Esophagus squamous epithelium (tissue), 5 donors: ENCODE measurements around the gene PRR5L. TPM values are rescaled to one million over a fixed set of nuclear protein-coding genes. Genes with fewer than 3 reads are reported as not detected.
A peak's percentile ranks its signal among the peaks of the same experiment; 100 is the strongest.

Experiments
- DNase-seq: peaks from one replicate; lab custom pipeline; 2025; lab: John Stamatoyannopoulos, UW
- H3K27ac ChIP-seq, 4 donors: fragments of 200-600 bp; sonication (generic); one replicate each; pipeline ENCODE4 v1.5.1; 2016 to 2019; ENCODE audit warnings: mild to moderate bottlenecking in 1 of 4
- H3K27me3 ChIP-seq, 4 donors: fragments of 200-600 bp; sonication (generic); 1 replicate in 3 of 4; 2 replicates in 1 of 4; pipeline versions ENCODE4 v1.5.1 to v1.6.0; 2017 to 2021; ENCODE audit warnings: antibody characterized with exemption in 1 of 4
- H3K36me3 ChIP-seq, 3 donors: fragments of 200-600 bp; sonication (generic); one replicate each; pipeline ENCODE4 v1.5.1; 2016 to 2019
- H3K4me1 ChIP-seq, 3 donors: fragments of 200-600 bp; sonication (generic); one replicate each; pipeline ENCODE4 v1.5.1; 2017 to 2019
- H3K4me3 ChIP-seq, 4 donors: fragments of 200-600 bp; sonication (generic); 1 replicate in 3 of 4; 2 replicates in 1 of 4; pipeline ENCODE4 v1.5.1; 2016 to 2019; ENCODE audit warnings: mild to moderate bottlenecking in 2 of 4, moderate library complexity in 1 of 4
- H3K9me3 ChIP-seq, 3 donors: fragments of 200-600 bp; sonication (generic); one replicate each; pipeline ENCODE4 v1.5.1; 2016 to 2019
- POLR2A ChIP-seq, 4 donors: fragments of 450-650 bp; IDR thresholded peaks; one replicate each; pipeline ENCODE4 v1.6.1; 2017; ENCODE audit warnings: antibody characterized with exemption in 4 of 4, mild to moderate bottlenecking in 4 of 4, moderate library complexity in 3 of 4
- WGBS, 2 donors: methylation state at CpG; one replicate each; pipeline ENCODE4 v1.1.5; 2018; 5-methylcytosine and 5-hydroxymethylcytosine counted together
- intact Hi-C: fragments of 100-400 bp; cut with DNase I; formaldehyde crosslinking; loops from one replicate; pipeline ENCODE4 v1.15.0; 2022
- total RNA-seq, 4 donors: library from RNA; depleted of rRNA; stranded (reverse); fragments of >200 nt; gene quantifications; one replicate each; pipeline ENCODE4 v1.1.0, GENCODE V29; 2016
- TF ChIP-seq, protein P1 (sequence below), 6 experiments: fragments of 450-650 bp in 4 of 6; fragments of 200-600 bp in 2 of 6; sonication (generic) in 2 of 6; IDR thresholded peaks; one replicate each; pipeline ENCODE4 v1.5.1; 2016 to 2019; ENCODE audit warnings: antibody characterized with exemption in 6 of 6, mild to moderate bottlenecking in 4 of 6, moderate library complexity in 4 of 6
- donor health status: DM: yes; HTN: yes; CAD: no.

PRR5L gene
- total RNA-seq, 4 donors from 2014 or later: 1.4 to 5.7 (median 1.8) TPM

DNA sequence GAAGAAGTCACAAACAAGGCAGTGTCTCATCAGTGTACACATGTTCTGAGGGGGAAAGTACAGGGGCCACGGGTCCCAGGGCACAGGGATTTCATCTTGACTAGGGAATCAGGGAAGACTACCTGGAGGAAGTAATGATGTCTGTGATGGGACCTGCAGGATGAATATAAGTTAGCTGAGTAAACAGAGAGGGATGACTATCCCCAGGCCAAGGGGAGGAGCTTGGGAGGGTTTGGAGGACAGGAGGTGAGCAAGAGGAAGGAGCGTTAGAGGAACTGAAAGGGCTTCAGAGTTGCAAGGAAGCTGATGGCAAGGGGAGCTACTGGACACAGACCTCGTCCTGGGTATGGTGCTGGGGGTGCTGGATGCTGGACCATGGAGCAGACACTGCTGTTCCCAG, 157.6 kb downstream of the PRR5L start:
- H3K36me3 ChIP-seq: no peaks in the 10 kb centered on the region
- peaks cover 3 to 72% (median 11%) of the 10 kb centered on the region in 3 donors for H3K4me1 ChIP-seq
- DNase-seq: no peak
- H3K27ac ChIP-seq: no peak overlapping the region
- WGBS, 2 donors: 71 to 72% methylated on average over 3 of the region's 3 CpGs
- no peak for TF ChIP-seq POLR2A (IDR thresholded peaks at IDR 0.05)
- TF ChIP-seq, protein P1, sequence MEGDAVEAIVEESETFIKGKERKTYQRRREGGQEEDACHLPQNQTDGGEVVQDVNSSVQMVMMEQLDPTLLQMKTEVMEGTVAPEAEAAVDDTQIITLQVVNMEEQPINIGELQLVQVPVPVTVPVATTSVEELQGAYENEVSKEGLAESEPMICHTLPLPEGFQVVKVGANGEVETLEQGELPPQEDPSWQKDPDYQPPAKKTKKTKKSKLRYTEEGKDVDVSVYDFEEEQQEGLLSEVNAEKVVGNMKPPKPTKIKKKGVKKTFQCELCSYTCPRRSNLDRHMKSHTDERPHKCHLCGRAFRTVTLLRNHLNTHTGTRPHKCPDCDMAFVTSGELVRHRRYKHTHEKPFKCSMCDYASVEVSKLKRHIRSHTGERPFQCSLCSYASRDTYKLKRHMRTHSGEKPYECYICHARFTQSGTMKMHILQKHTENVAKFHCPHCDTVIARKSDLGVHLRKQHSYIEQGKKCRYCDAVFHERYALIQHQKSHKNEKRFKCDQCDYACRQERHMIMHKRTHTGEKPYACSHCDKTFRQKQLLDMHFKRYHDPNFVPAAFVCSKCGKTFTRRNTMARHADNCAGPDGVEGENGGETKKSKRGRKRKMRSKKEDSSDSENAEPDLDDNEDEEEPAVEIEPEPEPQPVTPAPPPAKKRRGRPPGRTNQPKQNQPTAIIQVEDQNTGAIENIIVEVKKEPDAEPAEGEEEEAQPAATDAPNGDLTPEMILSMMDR (IDR thresholded peaks at IDR 0.05): no peak
- no peak overlapping the region for H3K4me3 ChIP-seq
- H3K9me3 ChIP-seq: no peaks in the 10 kb centered on the region
- H3K27me3 ChIP-seq: no peaks in the 10 kb centered on the region
- intact Hi-C loops: no loop called here

DNA sequence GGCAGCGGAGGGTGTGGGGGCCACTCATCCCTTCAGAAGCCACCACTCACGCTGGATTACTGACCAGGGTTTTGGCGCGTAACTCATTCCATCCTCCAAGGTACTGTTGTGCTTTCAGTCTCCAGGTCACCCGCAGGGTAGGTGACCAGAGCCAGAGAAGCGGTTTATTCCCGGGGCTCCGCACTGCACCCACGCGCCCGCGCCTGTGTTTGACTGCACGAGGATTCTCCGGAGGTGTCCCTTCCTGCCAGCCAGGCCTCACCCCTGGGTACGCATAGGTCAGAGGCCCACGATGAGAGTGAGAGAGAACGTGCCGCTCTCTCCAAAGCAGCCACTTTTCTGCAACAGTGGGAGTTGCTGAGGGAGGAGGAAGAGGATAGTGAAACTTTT, 158.5 kb downstream of the PRR5L start:
- Histone ChIP-seq H3K4me3 (no peak overlapping the region), H3K27ac (peak overlapping the region in 1 of 4 donors; percentile 80), H3K27me3 (no peaks in the 10 kb centered on the region), H3K36me3 (no peaks in the 10 kb centered on the region), H3K9me3 (no peaks in the 10 kb centered on the region), H3K4me1 (peaks cover 3 to 71% (median 11%) of the 10 kb centered on the region in 3 donors)
- 87 to 93% methylated on average over 4 to 6 of the region's 18 CpGs for WGBS, 2 donors
- no peak for DNase-seq
- TF ChIP-seq, protein P1 (IDR thresholded peaks at IDR 0.05): no peak
- TF ChIP-seq POLR2A (IDR thresholded peaks at IDR 0.05): no peak
- intact Hi-C loops: no loop called here

DNA sequence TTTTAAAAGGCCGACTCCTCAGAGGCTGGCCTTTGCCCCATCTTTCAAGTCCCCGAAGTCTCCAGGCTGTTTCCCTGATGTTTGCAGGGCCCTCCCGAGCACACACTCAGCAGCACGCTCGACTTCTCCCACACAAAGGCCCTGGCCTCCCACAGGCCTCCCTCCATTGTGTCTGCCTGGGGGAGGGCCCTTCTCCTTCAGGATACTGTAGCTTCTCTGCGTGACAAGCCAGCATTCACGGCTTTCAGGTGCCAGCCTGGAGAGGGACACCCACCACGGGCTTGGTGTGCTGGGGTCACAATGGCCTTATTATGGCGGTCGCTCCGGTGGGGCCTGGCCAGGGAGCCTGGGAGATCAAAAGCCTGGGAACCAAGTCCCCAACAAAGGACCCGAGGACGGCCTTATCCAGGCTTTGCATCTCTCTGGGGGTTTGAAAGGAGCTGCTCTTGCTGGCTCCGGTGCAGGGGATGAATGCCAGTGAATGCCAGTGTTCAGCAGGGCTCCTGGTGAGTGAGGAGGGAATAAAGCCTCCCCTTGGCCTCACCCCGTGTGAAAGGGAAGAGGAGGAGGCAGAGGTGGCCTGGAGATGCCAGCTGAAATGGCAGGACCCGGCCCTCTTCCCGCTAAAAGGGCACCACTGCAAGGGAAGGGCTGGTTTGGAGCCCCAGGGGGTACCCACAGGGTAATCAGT, 159.0 kb downstream of the PRR5L start:
- peak overlapping the region; percentile 32 to 86 (median 60) for H3K27ac ChIP-seq
- no peaks in the 10 kb centered on the region for H3K27me3 ChIP-seq
- H3K36me3 ChIP-seq: no peaks in the 10 kb centered on the region
- H3K4me3 ChIP-seq: no peak overlapping the region
- no peaks in the 10 kb centered on the region for H3K9me3 ChIP-seq
- no peak for DNase-seq
- peaks cover under 1 to 66% (median 7%) of the 10 kb centered on the region in 3 donors for H3K4me1 ChIP-seq
- 62 to 68% methylated on average over 5 to 12 of the region's 17 CpGs for WGBS, 2 donors
- no peak for TF ChIP-seq POLR2A (IDR thresholded peaks at IDR 0.05)
- intact Hi-C loops: no loop called here

DNA sequence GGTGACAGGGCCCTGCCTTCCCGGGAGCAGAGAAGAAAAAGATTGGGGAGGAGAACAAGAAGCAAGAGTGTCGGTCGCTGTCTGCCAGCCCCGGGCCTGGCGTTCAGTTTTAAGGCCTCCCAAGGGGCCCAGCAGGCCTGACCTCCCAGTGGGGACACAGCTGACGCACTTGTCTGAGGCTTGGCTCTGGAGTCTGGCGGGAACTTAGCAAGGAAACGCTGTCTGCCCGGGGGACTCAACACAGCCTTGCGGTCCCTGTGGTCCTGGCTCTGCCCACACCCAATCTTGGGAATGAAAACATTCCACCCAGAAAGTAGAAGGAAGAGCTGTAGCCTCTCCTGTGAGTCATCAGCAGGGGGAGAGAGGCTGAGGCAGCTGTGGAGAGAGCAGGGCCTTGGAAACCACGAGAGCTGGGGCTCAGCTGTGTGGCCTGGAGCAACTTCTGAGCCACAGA, 159.6 kb downstream of the PRR5L start:
- TF ChIP-seq, protein P1 (IDR thresholded peaks at IDR 0.05): no peak
- no peak for TF ChIP-seq POLR2A (IDR thresholded peaks at IDR 0.05)
- H3K4me3 ChIP-seq: no peak overlapping the region
- H3K27me3 ChIP-seq: no peaks in the 10 kb centered on the region
- peak overlapping the region; percentile 41 to 86 (median 64) for H3K27ac ChIP-seq
- H3K36me3 ChIP-seq: no peaks in the 10 kb centered on the region
- no peaks in the 10 kb centered on the region for H3K9me3 ChIP-seq
- WGBS, 2 donors: 20% methylated on average over 2 of the region's 11 CpGs; no CpG with 5 or more reads in 1 of the 2 donors
- H3K4me1 ChIP-seq: peaks cover 0 to 60% (median 1%) of the 10 kb centered on the region in 3 donors
- peak; percentile 10 for DNase-seq
- intact Hi-C loops: no loop called here

DNA sequence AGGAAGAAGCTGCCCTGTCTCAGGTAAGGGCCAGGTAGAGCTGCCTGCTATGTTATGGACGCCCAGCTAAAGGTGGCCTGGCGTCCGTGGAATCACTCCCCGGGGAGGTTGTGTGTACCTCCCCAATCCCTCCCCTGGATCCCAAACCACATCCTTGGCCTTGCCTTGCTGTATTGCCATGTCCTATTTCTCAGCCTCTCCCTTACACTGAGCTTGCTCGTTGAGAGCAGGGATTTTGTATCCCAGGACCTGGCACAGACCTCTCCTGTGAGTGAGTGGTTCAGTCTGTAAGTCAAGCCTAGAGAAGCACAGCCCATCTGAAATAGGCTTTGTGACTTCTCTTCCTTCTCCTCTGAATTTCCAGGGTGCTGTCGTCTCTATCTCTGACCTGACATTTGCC, 160.1 kb downstream of the PRR5L start:
- intact Hi-C loops: no loop called here
- H3K4me1 ChIP-seq: peaks cover 0 to 55% (median 0%) of the 10 kb centered on the region in 3 donors
- H3K4me3 ChIP-seq: no peak overlapping the region
- TF ChIP-seq, protein P1 (IDR thresholded peaks at IDR 0.05): no peak
- no peak for TF ChIP-seq POLR2A (IDR thresholded peaks at IDR 0.05)
- peak overlapping the region; percentile 41 to 86 (median 64) for H3K27ac ChIP-seq
- WGBS, 2 donors: 74 to 77% methylated on average over 4 to 6 of the region's 6 CpGs
- no peaks in the 10 kb centered on the region for H3K36me3 ChIP-seq
- no peaks in the 10 kb centered on the region for H3K27me3 ChIP-seq
- DNase-seq: no peak
- H3K9me3 ChIP-seq: no peaks in the 10 kb centered on the region
